Keratinocyte (primary cell): ENCODE measurements around the gene LNPEP. TPM values are rescaled to one million over a fixed set of nuclear protein-coding genes. Genes with fewer than 3 reads are reported as not detected.
"Not testable (repeated sequence)": the region's sequence is repeated elsewhere in the genome, so short reads cannot be mapped to it uniquely, and the experiment has no call there.

Experiments used
- DNase-seq: peaks from one replicate; pipeline ENCODE4 v3.0.0-alpha.2; 2011; ENCODE audit warnings: low read depth, missing footprints, low spot score
- FAIRE-seq: peaks from 2 replicates; lab custom pipeline; 2011; peaks lifted over from hg19 to GRCh38; lab: Jason Lieb, UNC
- H2AFZ ChIP-seq: 2 replicates; pipeline ENCODE4 v1.6.0; 2012; ENCODE audit warnings: low read length, control low read depth, inconsistent platforms; ENCODE audit not compliant: control insufficient read depth
- H3K27ac ChIP-seq: 2 replicates; pipeline ENCODE4 v1.5.1; 2011; ENCODE audit warnings: low read length; ENCODE audit not compliant: control insufficient read depth, insufficient read depth
- H3K27me3 ChIP-seq: 3 replicates; pipeline ENCODE4 v1.6.0; 2011; ENCODE audit warnings: low read length; ENCODE audit not compliant: control insufficient read depth, insufficient read depth; ENCODE audit errors: extremely low read depth
- H3K36me3 ChIP-seq, 2 experiments: 2 replicates in 1 of 2; 3 replicates in 1 of 2; pipeline ENCODE4 v1.5.1; 2011; ENCODE audit warnings: low read length in 2 of 2, mild to moderate bottlenecking in 1 of 2; ENCODE audit not compliant: control insufficient read depth in 2 of 2, insufficient read depth in 2 of 2; ENCODE audit errors: extremely low read depth in 1 of 2
- H3K4me1 ChIP-seq: 3 replicates; pipeline ENCODE4 v1.5.1; 2011; ENCODE audit warnings: low read length; ENCODE audit not compliant: control insufficient read depth, insufficient read depth; ENCODE audit errors: extremely low read depth
- H3K4me2 ChIP-seq: 3 replicates; pipeline ENCODE4 v1.6.0; 2011; ENCODE audit warnings: low read depth, low read length; ENCODE audit not compliant: control insufficient read depth, insufficient read depth; ENCODE audit errors: extremely low read depth
- H3K4me3 ChIP-seq, 3 experiments: fragments of 200-600 bp in 1 of 3; sonication (generic) in 1 of 3; 2 replicates in 2 of 3; 3 replicates in 1 of 3; pipeline ENCODE4 v1.5.1; 2011 to 2016; ENCODE audit warnings: low read length in 3 of 3, mild to moderate bottlenecking in 3 of 3, control low read depth in 2 of 3, inconsistent platforms in 1 of 3, low read depth in 1 of 3, mixed read lengths in 1 of 3, mixed run types in 1 of 3, moderate library complexity in 1 of 3; ENCODE audit not compliant: control insufficient read depth in 2 of 3, insufficient read depth in 2 of 3; ENCODE audit errors: extremely low read depth in 1 of 3
- H3K79me2 ChIP-seq: 2 replicates; pipeline ENCODE4 v1.6.0; 2012; ENCODE audit warnings: low read length; ENCODE audit not compliant: control insufficient read depth, insufficient read depth
- H3K9ac ChIP-seq: 3 replicates; pipeline ENCODE4 v1.6.0; 2011; ENCODE audit warnings: low read length; ENCODE audit not compliant: control insufficient read depth, insufficient read depth; ENCODE audit errors: extremely low read depth
- H3K9me1 ChIP-seq: 3 replicates; pipeline ENCODE4 v1.6.0; 2011; ENCODE audit warnings: low read length; ENCODE audit not compliant: control insufficient read depth, insufficient read depth; ENCODE audit errors: extremely low read depth
- H3K9me3 ChIP-seq: 2 replicates; pipeline ENCODE4 v1.5.1; 2012; ENCODE audit warnings: low read depth, low read length; ENCODE audit not compliant: control insufficient read depth
- H4K20me1 ChIP-seq: 3 replicates; pipeline ENCODE4 v1.6.0; 2011; ENCODE audit warnings: low read length; ENCODE audit not compliant: control insufficient read depth, insufficient read depth; ENCODE audit errors: extremely low read depth
- CTCF ChIP-seq, 3 experiments: IDR thresholded peaks in 1 of 3; conservative IDR thresholded peaks in 1 of 3; optimal IDR thresholded peaks in 1 of 3; 2 replicates in 2 of 3; 3 replicates in 1 of 3; pipeline versions ENCODE3 to v1.5.1; 2011; ENCODE audit warnings: low read length in 3 of 3, mild to moderate bottlenecking in 3 of 3, moderate library complexity in 2 of 3, control low read depth in 1 of 3, inconsistent platforms in 1 of 3; ENCODE audit not compliant: insufficient read depth in 2 of 3; ENCODE audit errors: extremely low read depth in 1 of 3
- EZH2 ChIP-seq: IDR thresholded peaks from one replicate; pipeline ENCODE4 v1.6.1; 2012; ENCODE audit warnings: inconsistent platforms, mild to moderate bottlenecking, low read length, moderate library complexity
- dilution Hi-C: fragments of 300-500 bp; cut with MboI; formaldehyde crosslinking; loops from one replicate; pipeline ENCODE4 v1.7.0; 2020; ENCODE audit warnings: low sequenced_read_pairs; ENCODE audit not compliant: extremely low pct_ligation_motif_present
- polyA plus RNA-seq, 5 experiments: library from polyadenylated mRNA; depleted of rRNA in 3 of 5; stranded (reverse) in 3 of 5; stranded (forward) in 1 of 5; unstranded in 1 of 5; fragments of >200 nt; gene quantifications; 1 replicate in 1 of 5; 2 replicates in 3 of 5; 3 replicates in 1 of 5; pipeline versions ENCODE4 v1.2.1 to v1.2.3, GENCODE V29; 2011 to 2012; ENCODE audit warnings: missing spikeins in 2 of 5, low read depth in 1 of 5, low replicate concordance in 1 of 5

Gene LNPEP
- polyA plus RNA-seq, 1 donor (not counting 4 experiments of a cell fraction or from before 2014, with no cell fraction given): 26.6 TPM

- Histone ChIP-seq H2AFZ (no peak overlapping the region), H4K20me1 (no peaks in the 10 kb centered on the region), H3K4me3 (no peak overlapping the region), H3K79me2 (no peaks in the 10 kb centered on the region), H3K27me3 (no peaks in the 10 kb centered on the region), H3K9ac (no peak overlapping the region), H3K4me1 (peaks cover 24% of the 10 kb centered on the region), H3K36me3 (no peaks in the 10 kb centered on the region), H3K27ac (no peak overlapping the region), H3K9me3 (no peaks in the 10 kb centered on the region), H3K4me2 (no peak overlapping the region), H3K9me1 (no peaks in the 10 kb centered on the region)
- no peak for DNase-seq
- dilution Hi-C loops: no loop called here
- FAIRE-seq: no peak
- TF ChIP-seq EZH2 (no peak), CTCF (optimal IDR thresholded peaks at IDR 0.05 in 1 of 3, IDR thresholded peaks at IDR 0.05 in 1 of 3, conservative IDR thresholded peaks at IDR 0.05 in 1 of 3; ENCODE audit: extremely low read depth in 1 of 3, insufficient read depth in 2 of 3, low read length in 3 of 3) (no peak)
Observed at GRCh38 chr5:96930589-96930988, 5.3 kb upstream of the LNPEP start.

GRCh38 chr5:96931037-96931436 lies 4.8 kb upstream of the LNPEP start:
- H3K27me3 ChIP-seq, H3K9me1 ChIP-seq, H3K27ac ChIP-seq, H2AFZ ChIP-seq, FAIRE-seq, H3K4me3 ChIP-seq, H3K79me2 ChIP-seq, H3K36me3 ChIP-seq, dilution Hi-C loops, H3K9ac ChIP-seq, H3K9me3 ChIP-seq, H3K4me2 ChIP-seq, H4K20me1 ChIP-seq, DNase-seq: not testable (repeated sequence)
- H3K4me1 ChIP-seq: peaks cover 24% of the 10 kb centered on the region

- no peaks in the 10 kb centered on the region for H3K9me1 ChIP-seq
- H3K4me2 ChIP-seq: no peak overlapping the region
- no peaks in the 10 kb centered on the region for H3K27me3 ChIP-seq
- H3K79me2 ChIP-seq: peaks cover 4% of the 10 kb centered on the region
- no peaks in the 10 kb centered on the region for H4K20me1 ChIP-seq
- H2AFZ ChIP-seq: no peak overlapping the region
- no peak overlapping the region for H3K27ac ChIP-seq
- H3K36me3 ChIP-seq: no peaks in the 10 kb centered on the region
- no peak overlapping the region for H3K9ac ChIP-seq
- H3K9me3 ChIP-seq: no peaks in the 10 kb centered on the region
- no peak overlapping the region for H3K4me3 ChIP-seq
- DNase-seq (no peak), FAIRE-seq (no peak)
- TF ChIP-seq EZH2 (no peak), CTCF (optimal IDR thresholded peaks at IDR 0.05 in 1 of 3, IDR thresholded peaks at IDR 0.05 in 1 of 3, conservative IDR thresholded peaks at IDR 0.05 in 1 of 3; ENCODE audit: extremely low read depth in 1 of 3, insufficient read depth in 2 of 3, low read length in 3 of 3) (no peak)
- peaks cover 24% of the 10 kb centered on the region for H3K4me1 ChIP-seq
- dilution Hi-C loops: no loop called here
Observed at GRCh38 chr5:96931605-96932004, 4.3 kb upstream of the LNPEP start.
